HG02623 (cell line): ENCODE data around the gene TTC33.
"Not testable (repeated sequence)": the region's sequence is repeated elsewhere in the genome, so short reads cannot be mapped to it uniquely, and the experiment has no call there.

Source experiments
- ATAC-seq: cut with Tn5 transposase; IDR thresholded peaks from one replicate; pipeline ENCODE4 v1.9.1; 2021; ENCODE audit warnings: moderate library complexity; ENCODE audit not compliant: unreplicated experiment

The TTC33 gene

DNA sequence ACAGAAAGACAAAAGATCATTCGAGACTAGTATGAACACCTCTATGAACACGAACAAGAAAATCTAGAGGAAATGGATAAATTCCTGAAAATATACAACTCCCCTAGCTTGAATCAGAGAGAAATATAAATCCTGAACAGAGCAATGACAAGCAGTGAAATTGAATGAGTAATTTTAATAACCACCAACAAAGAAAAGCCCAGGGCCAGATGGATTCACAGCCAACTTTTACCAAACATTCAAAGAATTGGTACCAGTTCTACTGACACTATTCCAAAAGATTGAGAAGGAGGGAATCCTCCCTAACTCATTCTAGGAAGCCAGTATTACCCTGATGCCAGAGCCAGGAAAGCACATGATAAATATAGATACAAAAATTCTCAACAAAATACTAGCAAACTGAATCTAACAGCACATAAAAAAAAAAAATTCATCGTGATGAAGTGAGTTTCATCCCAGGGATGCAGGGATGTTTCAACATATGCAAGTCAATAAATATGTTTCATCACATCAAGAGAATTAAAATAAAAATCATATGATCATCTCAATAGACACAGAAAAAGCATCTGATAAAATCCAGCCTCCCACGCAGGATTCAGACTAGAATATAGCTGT lies 101.3 kb downstream of the TTC33 start:
- ATAC-seq = no peak

GRCh38 chr5:40653221-40654022 lies 102.3 kb downstream of the TTC33 start:
- ATAC-seq = no peak

DNA sequence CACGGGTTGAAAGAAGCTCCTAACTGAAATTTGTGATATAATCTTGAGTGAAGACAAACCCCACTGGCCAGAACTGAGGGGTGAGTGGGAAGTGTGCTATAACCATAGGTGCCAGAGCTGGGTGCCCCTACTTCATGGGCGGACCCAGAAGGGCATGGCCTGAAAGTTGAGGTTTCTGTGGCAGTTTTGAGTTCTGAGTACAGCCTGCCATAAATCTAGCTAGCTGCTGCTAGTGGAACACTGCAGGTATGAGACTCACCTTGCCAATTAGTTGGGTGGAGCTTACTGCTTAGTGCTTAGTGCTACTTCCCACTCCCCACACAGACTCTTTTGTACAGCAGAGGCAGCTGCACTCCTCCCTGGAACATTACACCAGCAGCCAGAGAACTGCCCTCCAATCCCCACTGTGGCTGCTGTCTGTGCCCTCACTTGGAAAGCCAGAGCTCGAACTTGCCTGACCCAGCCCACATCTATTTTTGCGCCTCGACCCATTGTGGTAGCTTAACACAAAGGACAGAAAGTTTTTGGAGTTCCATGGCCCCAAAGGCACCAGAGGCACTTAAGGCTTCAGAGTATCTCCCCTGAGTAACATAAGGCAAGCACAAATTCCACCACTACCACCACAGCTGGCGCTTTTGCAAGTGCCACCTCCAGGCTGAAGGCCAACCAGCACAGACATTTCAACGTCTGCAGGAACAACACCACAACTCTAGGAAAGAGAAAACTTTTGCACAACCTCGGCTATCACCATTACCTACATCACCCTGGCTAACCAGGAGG lies 103.1 kb downstream of the TTC33 start:
- ATAC-seq = no peak

DNA sequence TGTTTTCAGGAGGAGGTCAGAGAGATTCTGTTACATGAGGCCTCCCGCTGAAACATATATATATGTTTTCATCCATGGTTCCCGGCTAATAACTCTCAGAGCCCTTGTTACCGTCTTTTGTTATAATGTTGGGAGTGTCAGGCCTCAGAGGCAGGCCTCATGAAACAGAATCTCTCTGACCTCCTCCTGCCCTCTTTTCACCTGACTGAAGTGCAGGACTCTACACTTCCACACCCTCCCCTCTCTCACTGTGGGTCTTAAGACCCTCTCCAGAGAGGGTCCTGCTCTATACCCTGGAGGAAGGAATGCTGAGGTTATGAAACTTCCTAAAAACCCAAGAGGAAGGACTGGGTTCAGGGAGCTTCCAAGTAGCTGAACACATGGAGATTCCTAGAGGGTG lies 104.6 kb downstream of the TTC33 start:
- no peak for ATAC-seq

DNA sequence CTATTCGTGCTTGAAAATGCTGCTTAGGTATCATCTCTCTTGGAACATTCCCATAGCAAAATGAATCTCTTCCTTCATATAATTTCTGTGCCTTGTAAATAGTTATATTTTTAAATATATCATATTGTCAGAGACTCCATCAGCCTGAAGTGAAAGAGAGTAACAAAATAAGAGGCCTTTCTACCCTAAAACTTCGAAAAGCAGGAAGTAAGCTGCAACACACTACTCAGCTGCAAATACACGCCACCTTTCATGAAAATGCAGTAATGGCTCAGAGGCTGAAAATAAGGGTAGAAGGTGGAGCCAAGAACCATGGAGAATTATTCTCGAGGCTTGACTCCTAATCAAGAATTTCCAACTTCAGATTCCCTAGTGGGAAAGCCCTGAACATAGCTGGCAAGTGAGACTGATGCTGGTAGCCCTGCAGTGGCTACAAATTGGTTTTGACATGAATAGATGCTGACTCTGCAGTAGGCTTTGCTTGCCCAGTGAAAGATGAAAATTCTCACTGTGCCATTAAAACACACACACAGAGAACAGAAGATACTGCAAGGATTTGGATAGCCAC lies 106.2 kb downstream of the TTC33 start:
- no peak for ATAC-seq

DNA sequence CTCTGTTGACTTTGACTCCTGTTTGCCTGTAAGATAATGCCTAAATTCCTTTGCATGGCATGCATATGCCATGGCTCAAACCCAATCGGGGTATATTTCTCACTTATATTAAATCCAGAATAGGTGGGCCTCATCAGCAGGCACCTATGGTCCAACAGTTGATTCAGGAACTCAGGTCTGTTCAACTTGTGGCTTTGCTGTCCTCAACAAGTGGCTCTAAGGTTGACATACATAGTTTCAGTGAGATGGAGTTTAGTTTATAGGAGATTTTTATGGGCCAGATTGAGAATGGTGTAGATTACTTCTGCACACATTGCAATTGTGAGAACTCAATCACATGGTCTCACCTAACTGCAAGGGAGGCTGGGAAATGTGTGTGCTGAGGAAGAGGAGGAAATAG lies 107.6 kb downstream of the TTC33 start:
- ATAC-seq = no peak

GRCh38 chr5:40646266-40646665 lies 109.5 kb downstream of the TTC33 start:
- no peak for ATAC-seq

DNA sequence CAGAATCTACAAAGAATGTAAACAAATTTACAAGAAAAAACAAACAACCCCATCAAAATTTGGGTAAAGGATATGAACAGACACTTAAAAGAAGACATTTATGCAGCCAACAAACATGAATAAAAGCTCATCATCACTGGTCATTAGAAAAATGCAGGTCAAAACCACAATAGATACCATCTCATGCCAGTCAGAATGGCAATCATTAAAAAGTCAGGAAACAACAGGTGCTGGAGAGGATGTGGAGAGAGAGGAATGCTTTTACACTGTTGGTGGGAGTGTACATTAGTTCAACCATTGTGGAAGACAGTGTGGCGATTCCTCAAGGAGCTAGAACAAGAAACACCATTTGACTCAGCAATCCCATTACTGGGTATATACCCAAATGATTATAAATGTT lies 116.2 kb downstream of the TTC33 start:
- not testable (repeated sequence) for ATAC-seq

GRCh38 chr5:40634593-40634992 lies 121.2 kb downstream of the TTC33 start:
- ATAC-seq = no peak

GRCh38 chr5:40634154-40634553 lies 121.6 kb downstream of the TTC33 start:
- no peak for ATAC-seq

- no peak for ATAC-seq
These were observed 124.5 kb downstream of the TTC33 start for GRCh38 chr5:40631236-40631635.

- no peak for ATAC-seq
These were observed 125.6 kb downstream of the TTC33 start for GRCh38 chr5:40630126-40630525.

GRCh38 chr5:40628407-40628806 lies 127.4 kb downstream of the TTC33 start:
- no peak for ATAC-seq

- ATAC-seq = no peak
These were observed 128.1 kb downstream of the TTC33 start for GRCh38 chr5:40627706-40628105.

- no peak for ATAC-seq
These were observed 129.0 kb downstream of the TTC33 start for GRCh38 chr5:40626801-40627200.

- ATAC-seq = no peak
These were observed 132.0 kb downstream of the TTC33 start for GRCh38 chr5:40623480-40624420.

- ATAC-seq = no peak
These were observed 133.1 kb downstream of the TTC33 start for GRCh38 chr5:40622463-40623252.

GRCh38 chr5:40619421-40619820 lies 136.3 kb downstream of the TTC33 start:
- no peak for ATAC-seq

DNA sequence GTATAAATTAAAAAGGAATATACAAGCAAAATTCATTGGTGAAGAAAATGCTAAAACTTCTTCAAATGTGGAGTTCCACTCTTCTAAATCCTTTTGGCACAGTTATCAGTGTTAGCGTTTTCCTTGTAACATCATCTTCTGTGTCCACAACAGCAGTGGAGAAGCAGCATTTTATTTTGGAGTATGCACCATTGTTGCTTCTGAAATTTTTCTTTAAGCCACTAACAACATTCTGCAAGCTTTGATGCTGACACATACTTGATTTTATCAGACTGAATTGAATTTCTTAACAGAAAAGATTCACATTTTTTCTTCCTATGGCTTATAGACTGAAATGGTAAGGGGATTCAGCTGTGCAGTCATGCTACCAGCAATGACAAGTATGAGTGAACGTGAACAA lies 136.8 kb downstream of the TTC33 start:
- ATAC-seq = no peak

DNA sequence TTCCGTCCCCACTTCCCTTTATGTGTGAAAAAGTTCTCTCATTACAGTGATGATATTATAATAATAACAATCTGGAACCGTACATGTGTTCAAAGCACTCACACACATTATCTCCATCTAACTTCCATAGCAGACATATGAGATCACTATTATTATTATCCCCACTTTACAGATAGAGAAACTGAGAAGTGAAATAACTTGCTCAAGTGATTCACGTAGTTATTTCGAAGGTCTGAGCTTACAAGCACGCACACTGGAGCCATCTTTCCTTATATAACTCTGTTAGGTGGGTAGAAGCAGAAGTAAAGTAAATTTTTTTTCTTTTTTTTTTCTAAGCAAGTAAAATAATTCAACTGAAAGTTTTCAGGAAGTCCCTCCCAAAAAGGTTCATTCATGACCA lies 139.0 kb downstream of the TTC33 start:
- ATAC-seq = no peak
